Measurements from ENCODE around the gene SNRPD2.

The SNRPD2 gene

GRCh38 chr19:45638930-45639729, 52.6 kb downstream of the SNRPD2 start, which contains the start of gene EML2:
Gene EML2, minus strand, starts transcription at chr19:45639397. Its CDS starts 21 bp downstream, at chr19:45639376.
- TF ChIP-seq ZBTB7A (IDR thresholded peaks at IDR 0.05; ENCODE audit: low read depth), result peak; percentile 100
- peak; percentile 43 for TF ChIP-seq MAX (IDR thresholded peaks at IDR 0.05)
- no peak for TF ChIP-seq CREB1 (IDR thresholded peaks at IDR 0.05; ENCODE audit: low read depth)
- TF ChIP-seq USF1 (IDR thresholded peaks at IDR 0.05), result no peak
- no peak for TF ChIP-seq NFIC (IDR thresholded peaks at IDR 0.05)
- no peak for TF ChIP-seq TCF12 (IDR thresholded peaks at IDR 0.05; ENCODE audit: low read depth)
- no peak for TF ChIP-seq TEAD4 (IDR thresholded peaks at IDR 0.05)
- no peak for TF ChIP-seq EGR1 (IDR thresholded peaks at IDR 0.05)
- no peak for TF ChIP-seq RAD21 (IDR thresholded peaks at IDR 0.05; ENCODE audit: low read depth)
- no peak for TF ChIP-seq CEBPB (IDR thresholded peaks at IDR 0.05)
- peak; percentile 49; the same call in 1 of the 2 replicates for TF ChIP-seq TAF1 (IDR thresholded peaks at IDR 0.05; ENCODE audit: low read depth)
- TF ChIP-seq FOXM1 (IDR thresholded peaks at IDR 0.05; ENCODE audit: borderline replicate concordance, low read depth), result no peak
- TF ChIP-seq EP300 (IDR thresholded peaks at IDR 0.05; ENCODE audit: borderline replicate concordance), result no peak
- TF ChIP-seq REST (IDR thresholded peaks at IDR 0.05; ENCODE audit: low read depth), result no peak
- peak; percentile 76; the same call in 1 of the 2 replicates for TF ChIP-seq YY1 (IDR thresholded peaks at IDR 0.05; ENCODE audit: low read depth)

- no peak for TF ChIP-seq CEBPB (IDR thresholded peaks at IDR 0.05)
- no peak for TF ChIP-seq FOXM1 (IDR thresholded peaks at IDR 0.05; ENCODE audit: borderline replicate concordance, low read depth)
These were observed 53.7 kb downstream of the SNRPD2 start for GRCh38 chr19:45637890-45638667.

Measured in Ishikawa (cell line).